BLaER1 treated with 17β-estradiol and CSF1 and Interleukin-3, amounts not matched to agents 10 nM and 100 nM (cell line): ENCODE results near the gene BLACAT1.

Experiments used
- H3K27ac ChIP-seq, 11 experiments: shearing (Covaris generic); formaldehyde crosslinking; 2 replicates each; pipeline ENCODE4 v1.8.1; 2022
- H3K27me3 ChIP-seq, 11 experiments: shearing (Covaris generic); formaldehyde crosslinking; 2 replicates each; pipeline ENCODE4 v1.8.1; 2022
- H3K36me3 ChIP-seq, 11 experiments: shearing (Covaris generic); formaldehyde crosslinking; 2 replicates each; pipeline ENCODE4 v1.8.1; 2022
- H3K4me1 ChIP-seq, 10 experiments: shearing (Covaris generic); formaldehyde crosslinking; 2 replicates each; pipeline ENCODE4 v1.8.1; 2022
- H3K4me2 ChIP-seq, 11 experiments: shearing (Covaris generic); formaldehyde crosslinking; 2 replicates each; pipeline ENCODE4 v1.8.1; 2022
- H3K4me3 ChIP-seq, 10 experiments: shearing (Covaris generic); formaldehyde crosslinking; 2 replicates each; pipeline ENCODE4 v1.8.1; 2022
- H3K9ac ChIP-seq, 11 experiments: shearing (Covaris generic); formaldehyde crosslinking; 2 replicates each; pipeline ENCODE4 v1.8.1; 2022
- H3K9me3 ChIP-seq, 11 experiments: shearing (Covaris generic); formaldehyde crosslinking; replicated peaks in 1 of 11; 2 replicates each; pipeline ENCODE4 v1.8.1; 2022
- H4K20me1 ChIP-seq, 11 experiments: shearing (Covaris generic); formaldehyde crosslinking; 2 replicates each; pipeline ENCODE4 v1.8.1; 2022
- Cebpa-rat ChIP-seq, 11 experiments: shearing (Covaris generic); IDR thresholded peaks; 2 replicates each; pipeline ENCODE4 v1.8.1; 2022

The BLACAT1 gene

DNA sequence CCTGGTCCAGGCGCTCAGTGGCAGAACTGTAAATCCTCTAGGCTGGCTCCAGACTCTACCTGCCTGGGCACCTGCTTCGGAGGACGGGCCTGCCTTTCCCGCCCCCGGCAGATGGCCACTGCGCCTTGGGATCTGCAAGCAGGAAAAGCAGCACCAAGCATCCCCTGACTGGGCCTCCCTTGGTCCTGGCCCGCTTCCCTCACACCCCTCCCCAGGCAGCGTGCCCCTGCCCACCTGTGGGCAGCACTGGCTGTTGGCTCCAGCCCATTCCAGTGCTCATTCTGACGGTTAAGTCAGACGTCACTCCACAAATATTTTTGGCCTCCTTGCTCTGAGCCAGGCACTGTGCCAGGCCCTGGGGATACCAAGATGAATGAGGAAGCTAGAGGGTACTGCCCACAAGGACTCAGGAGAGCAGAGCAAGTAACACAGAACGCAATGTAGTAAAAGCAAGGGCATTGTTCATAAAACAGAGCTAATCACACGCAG, 22.0 kb upstream of the BLACAT1 start:
- peaks cover 0 to 7% (median 0%) of the 10 kb centered on the region in 11 experiments; a peak in 2 of 22 replicates for H4K20me1 ChIP-seq
- no peak for TF ChIP-seq Cebpa-rat (IDR thresholded peaks at IDR 0.05)
- H3K27me3 ChIP-seq: 0 out of 22 replicates have a peak, but pooled peaks cover 0 to 4% (median 0%) of the 10 kb centered on the region in 11 experiments
- no peak overlapping the region for H3K4me3 ChIP-seq
- H3K27ac ChIP-seq: no peak overlapping the region
- H3K4me2 ChIP-seq: peak overlapping the region; percentile 15 to 80 (median 65); a peak in 20 of 22 replicates
- peak overlapping the region in 2 of 11 experiments; percentile 2 to 37; a peak in 2 of 22 replicates for H3K9ac ChIP-seq
- peaks cover 8 to 31% (median 20%) of the 10 kb centered on the region in 10 experiments; a peak in 19 of 20 replicates for H3K4me1 ChIP-seq
- H3K36me3 ChIP-seq: no peaks in the 10 kb centered on the region
- peaks cover 21 to 30% (median 27%) of the 10 kb centered on the region in 11 experiments for H3K9me3 ChIP-seq

DNA sequence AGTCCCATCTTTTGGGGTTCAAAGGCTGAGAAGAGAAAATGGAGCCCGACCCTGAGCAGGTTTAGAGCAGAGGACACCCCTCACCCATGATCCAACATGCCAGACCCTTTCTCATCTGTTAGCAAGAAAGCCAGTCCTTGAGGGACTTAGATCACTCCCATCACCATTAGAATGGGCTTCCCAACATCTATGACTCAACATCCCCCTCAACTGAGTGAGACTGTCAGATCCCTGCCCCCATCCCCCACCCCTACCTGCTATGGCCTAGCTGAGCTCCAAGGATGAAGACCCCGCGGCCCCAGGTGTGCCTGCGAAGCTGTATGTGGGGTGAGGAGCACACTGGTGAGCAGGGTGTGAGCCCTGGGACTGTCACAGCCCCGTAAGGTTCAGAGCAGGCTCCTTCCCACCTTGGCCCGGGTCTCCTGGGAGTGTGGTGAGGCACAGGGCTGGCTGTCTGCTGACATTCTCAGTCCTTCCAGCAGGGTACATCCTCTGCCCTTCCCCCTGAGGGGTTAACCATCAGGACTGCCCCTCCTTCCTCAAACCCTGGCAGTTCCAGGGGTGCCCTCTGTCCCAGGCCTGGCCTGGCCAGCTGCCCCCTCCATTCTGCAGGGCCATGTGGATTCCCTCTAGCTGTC, 21.4 kb upstream of the BLACAT1 start:
- Histone ChIP-seq H4K20me1 (peaks cover 0 to 7% (median 0%) of the 10 kb centered on the region in 11 experiments; a peak in 2 of 22 replicates), H3K36me3 (no peaks in the 10 kb centered on the region), H3K27me3 (0 out of 22 replicates have a peak, but pooled peaks cover 0 to 4% (median 0%) of the 10 kb centered on the region in 11 experiments), H3K4me3 (no peak overlapping the region), H3K9me3 (peaks cover 21 to 30% (median 27%) of the 10 kb centered on the region in 11 experiments), H3K4me2 (peak overlapping the region; percentile 15 to 80 (median 65); a peak in 20 of 22 replicates), H3K27ac (no peak overlapping the region), H3K4me1 (peaks cover 8 to 36% (median 24%) of the 10 kb centered on the region in 10 experiments; a peak in 19 of 20 replicates), H3K9ac (peak overlapping the region in 2 of 11 experiments; percentile 2 to 37; a peak in 1 of 22 replicates)
- no peak for TF ChIP-seq Cebpa-rat (IDR thresholded peaks at IDR 0.05)

DNA sequence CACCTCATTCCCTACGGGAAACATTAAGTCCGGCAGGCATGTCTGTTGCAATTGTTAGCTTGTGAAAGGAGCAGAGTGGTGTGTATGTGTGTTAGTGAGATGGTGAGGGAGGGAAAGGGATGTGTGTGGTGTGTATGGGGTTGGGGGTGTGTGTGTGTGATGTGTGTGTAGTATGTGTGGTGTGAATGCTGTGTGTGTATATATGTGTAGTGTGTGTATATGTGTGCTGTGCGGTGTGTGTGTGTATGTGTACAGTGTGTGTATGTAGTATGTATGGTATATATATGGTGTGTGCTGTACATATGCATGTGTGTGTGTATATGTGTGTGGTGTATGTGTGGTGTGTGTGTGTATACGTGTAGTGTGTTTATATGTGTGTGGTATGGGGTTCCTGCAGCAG, 20.8 kb upstream of the BLACAT1 start:
- Histone ChIP-seq H3K9me3 (peaks cover 21 to 30% (median 27%) of the 10 kb centered on the region in 11 experiments), H3K4me1 (peaks cover 8 to 36% (median 25%) of the 10 kb centered on the region in 10 experiments; a peak in 19 of 20 replicates), H3K36me3 (no peaks in the 10 kb centered on the region), H3K4me3 (no peak overlapping the region), H3K27me3 (0 out of 22 replicates have a peak, but pooled peaks cover 0 to 4% (median 0%) of the 10 kb centered on the region in 11 experiments), H3K27ac (no peak overlapping the region), H4K20me1 (peaks cover 0 to 4% (median 0%) of the 10 kb centered on the region in 11 experiments; a peak in 1 of 22 replicates), H3K4me2 (0 out of 22 replicates have a peak overlapping the region, but pooled peaks of 2 of the 11 experiments have one; percentile 65 to 76), H3K9ac (no peak overlapping the region)
- no peak for TF ChIP-seq Cebpa-rat (IDR thresholded peaks at IDR 0.05)

DNA sequence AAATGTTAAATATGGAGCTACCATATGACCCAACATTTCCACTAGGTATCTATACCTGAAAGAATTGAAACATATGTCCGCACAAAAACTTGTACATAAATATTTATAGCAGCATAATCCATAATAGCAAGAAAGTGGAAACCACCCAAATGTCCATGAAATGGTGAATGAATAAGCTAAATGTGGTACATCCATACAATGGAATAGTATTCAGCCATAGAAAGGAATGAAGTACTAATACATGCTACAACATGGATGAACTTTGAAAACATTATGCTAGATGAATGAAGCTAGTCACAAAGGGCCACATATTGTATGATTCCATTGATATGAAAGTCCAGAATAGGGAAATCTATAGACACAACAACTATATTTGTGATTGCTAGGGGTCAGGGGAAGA, 20.0 kb upstream of the BLACAT1 start:
- Histone ChIP-seq H3K4me1 (peaks cover 8 to 34% (median 25%) of the 10 kb centered on the region in 10 experiments; a peak in 19 of 20 replicates), H3K27me3 (no peaks in the 10 kb centered on the region), H3K9ac (no peak overlapping the region), H3K4me3 (no peak overlapping the region), H4K20me1 (peaks cover 0 to 4% (median 0%) of the 10 kb centered on the region in 11 experiments; a peak in 1 of 22 replicates), H3K9me3 (peaks cover 21 to 30% (median 27%) of the 10 kb centered on the region in 11 experiments), H3K27ac (no peak overlapping the region), H3K36me3 (no peaks in the 10 kb centered on the region), H3K4me2 (no peak overlapping the region)
- TF ChIP-seq Cebpa-rat (IDR thresholded peaks at IDR 0.05): no peak

DNA sequence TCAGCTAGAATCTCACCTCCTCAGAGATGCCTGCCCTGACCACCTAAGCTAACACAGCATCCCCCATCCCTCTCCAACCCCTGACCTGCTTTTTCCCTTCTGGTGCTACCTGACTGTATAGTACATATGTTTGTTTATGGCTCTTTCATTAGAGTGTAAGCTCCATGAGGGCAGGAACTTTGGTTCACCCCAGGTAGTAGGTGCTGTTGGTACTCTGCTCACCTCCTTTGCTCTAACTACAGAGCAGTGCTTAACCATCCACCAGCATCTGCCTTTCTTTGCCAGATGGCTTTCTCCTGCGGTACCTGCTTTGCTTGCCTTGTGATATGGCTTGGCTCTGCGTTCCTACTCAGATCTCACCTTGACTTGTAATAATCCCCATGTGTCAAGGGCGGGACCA, 18.7 kb upstream of the BLACAT1 start:
- H3K4me1 ChIP-seq: peaks cover 8 to 28% (median 24%) of the 10 kb centered on the region in 10 experiments; a peak in 19 of 20 replicates
- H3K27me3 ChIP-seq: no peaks in the 10 kb centered on the region
- TF ChIP-seq Cebpa-rat (IDR thresholded peaks at IDR 0.05): no peak
- no peak overlapping the region for H3K27ac ChIP-seq
- no peak overlapping the region for H3K4me2 ChIP-seq
- no peak overlapping the region for H3K4me3 ChIP-seq
- no peaks in the 10 kb centered on the region for H3K36me3 ChIP-seq
- peaks cover 21 to 30% (median 27%) of the 10 kb centered on the region in 11 experiments for H3K9me3 ChIP-seq
- H4K20me1 ChIP-seq: peaks cover 0 to 4% (median 0%) of the 10 kb centered on the region in 11 experiments; a peak in 1 of 22 replicates
- H3K9ac ChIP-seq: no peak overlapping the region

DNA sequence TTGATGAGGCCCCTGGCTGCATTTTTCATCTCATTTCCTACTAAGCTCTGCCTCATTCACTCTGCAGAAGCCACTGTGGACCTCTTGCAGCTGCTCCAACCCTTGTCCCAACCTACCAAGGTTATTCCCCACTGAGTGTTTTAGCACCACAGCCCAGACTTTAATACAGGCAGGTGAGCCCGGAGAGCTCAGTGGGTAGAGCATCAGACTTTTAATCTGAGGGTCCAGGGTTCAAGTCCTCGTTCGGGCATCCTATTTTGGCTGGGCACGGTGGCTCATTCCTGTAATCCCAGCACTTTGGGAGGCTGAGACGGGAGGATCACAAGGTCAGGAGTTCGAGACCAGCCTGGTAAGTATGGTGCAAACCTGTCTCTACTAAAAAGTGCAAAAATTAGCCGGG, 18.1 kb upstream of the BLACAT1 start:
- Histone ChIP-seq H3K36me3 (no peaks in the 10 kb centered on the region), H3K9me3 (peaks cover 21 to 30% (median 27%) of the 10 kb centered on the region in 11 experiments), H3K27ac (no peak overlapping the region), H3K9ac (no peak overlapping the region), H3K4me1 (peaks cover 8 to 28% (median 24%) of the 10 kb centered on the region in 10 experiments; a peak in 19 of 20 replicates), H3K4me2 (no peak overlapping the region), H3K27me3 (no peaks in the 10 kb centered on the region), H4K20me1 (peaks cover 0 to 4% (median 0%) of the 10 kb centered on the region in 11 experiments; a peak in 1 of 22 replicates), H3K4me3 (no peak overlapping the region)
- TF ChIP-seq Cebpa-rat (IDR thresholded peaks at IDR 0.05): no peak

DNA sequence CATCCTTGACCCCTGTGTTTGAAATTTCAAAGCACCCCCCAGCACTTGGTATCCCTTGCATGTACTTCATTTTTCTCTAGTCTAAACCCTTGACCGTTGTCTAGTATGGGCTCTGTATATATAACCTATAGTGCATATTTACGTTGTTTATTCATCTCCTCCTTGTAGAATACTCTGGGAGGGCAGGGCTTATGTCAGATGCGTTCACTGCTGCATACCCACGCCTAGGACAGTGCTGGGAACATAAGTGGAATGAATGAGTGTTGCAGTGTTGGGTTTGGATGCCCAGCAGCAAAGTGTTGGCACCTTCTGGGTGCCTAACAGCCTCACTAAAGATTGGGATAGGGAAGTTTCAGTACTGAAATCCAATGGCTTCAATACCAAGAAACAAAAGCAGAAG, 17.6 kb upstream of the BLACAT1 start:
- no peak for TF ChIP-seq Cebpa-rat (IDR thresholded peaks at IDR 0.05)
- H3K4me1 ChIP-seq: peaks cover 8 to 26% (median 21%) of the 10 kb centered on the region in 10 experiments; a peak in 19 of 20 replicates
- no peak overlapping the region for H3K4me3 ChIP-seq
- H3K36me3 ChIP-seq: no peaks in the 10 kb centered on the region
- no peak overlapping the region for H3K27ac ChIP-seq
- H3K9me3 ChIP-seq: peaks cover 21 to 30% (median 27%) of the 10 kb centered on the region in 11 experiments
- H3K4me2 ChIP-seq: no peak overlapping the region
- peaks cover 0 to 4% (median 0%) of the 10 kb centered on the region in 11 experiments; a peak in 1 of 22 replicates for H4K20me1 ChIP-seq
- no peak overlapping the region for H3K9ac ChIP-seq
- no peaks in the 10 kb centered on the region for H3K27me3 ChIP-seq

DNA sequence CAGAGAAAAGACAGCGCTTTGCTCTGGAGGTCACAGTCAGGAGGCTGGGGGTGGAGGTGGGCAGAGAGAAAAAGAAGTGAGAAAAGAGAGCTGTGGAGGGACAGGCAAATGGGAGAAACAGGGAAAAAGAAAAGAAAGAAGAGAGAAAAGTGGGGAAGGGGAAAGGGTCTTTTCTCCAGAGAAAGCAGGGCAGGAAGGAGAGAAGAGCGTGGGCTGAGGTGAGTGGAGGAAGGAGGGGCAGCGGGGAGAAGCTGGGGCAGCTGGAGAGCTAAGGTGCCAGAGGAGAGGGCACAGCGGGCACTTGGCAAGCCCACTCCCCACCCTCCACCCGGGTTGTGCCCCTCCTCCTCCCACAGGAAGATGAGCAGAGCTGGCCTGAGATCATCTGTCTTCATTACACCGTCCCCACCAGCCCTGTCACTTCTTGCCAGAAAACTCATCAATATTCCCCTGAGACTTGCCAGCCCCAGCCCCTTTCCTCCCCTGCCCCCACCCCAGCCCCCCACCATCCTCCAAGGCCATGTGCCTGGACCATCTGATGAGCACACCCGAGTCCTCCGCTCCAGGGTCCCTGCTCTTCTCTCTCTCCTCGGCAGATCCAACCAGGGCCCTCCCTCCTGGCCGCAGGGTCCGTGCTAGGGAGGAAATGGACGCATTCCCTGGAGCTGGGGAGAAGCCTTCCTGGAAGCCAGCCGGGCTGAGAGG, 17.0 kb upstream of the BLACAT1 start:
- Histone ChIP-seq H3K9ac (no peak overlapping the region), H3K9me3 (peaks cover 21 to 30% (median 27%) of the 10 kb centered on the region in 11 experiments), H3K27me3 (no peaks in the 10 kb centered on the region), H3K4me2 (peak overlapping the region in 5 of 11 experiments; percentile 20 to 43 (median 25); a peak in 3 of 22 replicates), H3K4me3 (no peak overlapping the region), H3K27ac (no peak overlapping the region), H3K4me1 (peaks cover 4 to 20% (median 15%) of the 10 kb centered on the region in 10 experiments; a peak in 19 of 20 replicates), H4K20me1 (peaks cover 0 to 3% (median 0%) of the 10 kb centered on the region in 11 experiments; a peak in 1 of 22 replicates), H3K36me3 (no peaks in the 10 kb centered on the region)
- TF ChIP-seq Cebpa-rat (IDR thresholded peaks at IDR 0.05): no peak
